ENCODE data around the gene KLC4. TPM values are rescaled to one million over a fixed set of nuclear protein-coding genes. Genes with fewer than 3 reads are reported as not detected.

KLC4 gene
- total and polyA plus RNA-seq, 5 donors from 2014 or later = 9.3 to 33.5 (median 13.9) TPM

DNA sequence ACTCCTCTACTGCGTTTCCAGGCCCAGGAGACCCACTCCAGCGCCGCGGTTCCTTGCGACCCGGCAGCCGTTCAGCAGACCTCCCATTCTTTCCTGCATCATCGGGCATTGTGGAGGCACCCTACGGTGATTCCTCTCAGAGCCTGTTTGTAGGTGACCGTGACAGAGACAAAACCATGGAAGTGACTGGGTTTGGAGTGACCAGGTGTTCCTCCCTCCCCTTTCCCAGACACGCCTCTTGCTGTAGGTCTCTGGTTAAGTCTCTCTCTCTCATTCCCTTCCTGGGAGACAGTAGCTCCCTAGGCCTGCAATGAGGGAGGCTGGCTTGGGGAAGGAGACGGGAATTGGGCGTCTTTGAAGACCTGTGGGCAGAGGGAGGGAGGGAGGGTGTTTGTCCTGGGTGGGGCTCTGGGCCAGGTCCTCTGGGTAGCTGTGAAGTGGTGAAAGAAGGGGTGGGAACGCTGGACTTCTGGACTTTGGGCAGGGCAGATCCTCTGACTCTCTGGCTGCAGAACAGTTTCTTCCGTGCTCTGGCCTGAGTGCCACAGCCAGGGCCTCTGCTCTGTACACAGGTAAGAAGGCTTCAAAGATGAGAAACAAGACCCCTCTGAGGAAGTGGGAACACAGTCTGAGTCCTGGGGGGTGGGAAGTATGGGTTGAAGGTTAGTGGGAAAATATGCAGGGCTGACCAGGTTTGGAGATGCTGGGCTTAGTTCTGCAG is 763 bp downstream of the KLC4 start:
- Histone ChIP-seq H3K27ac (ENCODE audit: insufficient read depth, low read length, poor library complexity, severe bottlenecking) (peak overlapping the region; percentile 84), H3K36me3 (ENCODE audit: control insufficient read depth, insufficient read depth, low read length) (peaks cover 8% of the 10 kb centered on the region), H3K4me3 (ENCODE audit: low read depth, low read length) (peak overlapping the region; percentile 98), H3K4me1 (ENCODE audit: control insufficient read depth, insufficient read depth, low read length, poor library complexity, severe bottlenecking) (peaks cover 22% of the 10 kb centered on the region), H3K9me3 (ENCODE audit: control insufficient read depth in 2 of 2, low read length in 2 of 2) (no peaks in the 10 kb centered on the region), H3K27me3 (ENCODE audit: control insufficient read depth, insufficient read depth, low read length) (no peaks in the 10 kb centered on the region)
- Mint-ChIP-seq H3K27me3 (peaks cover 4% of the 10 kb centered on the region), H3K9me3 (no peaks in the 10 kb centered on the region), H3K4me1 (peaks cover 7 to 56% (median 27%) of the 10 kb centered on the region in 4 donors), H3K4me3 (peak overlapping the region; percentile 95 to 99 (median 96)), H3K27ac (peak overlapping the region; percentile 96 to 99 (median 98)), H3K36me3 (peaks cover 31% of the 10 kb centered on the region)
- ATAC-seq (ENCODE audit: low read depth in 2 of 2) = no peak
- no peak for DNase-seq

DNA sequence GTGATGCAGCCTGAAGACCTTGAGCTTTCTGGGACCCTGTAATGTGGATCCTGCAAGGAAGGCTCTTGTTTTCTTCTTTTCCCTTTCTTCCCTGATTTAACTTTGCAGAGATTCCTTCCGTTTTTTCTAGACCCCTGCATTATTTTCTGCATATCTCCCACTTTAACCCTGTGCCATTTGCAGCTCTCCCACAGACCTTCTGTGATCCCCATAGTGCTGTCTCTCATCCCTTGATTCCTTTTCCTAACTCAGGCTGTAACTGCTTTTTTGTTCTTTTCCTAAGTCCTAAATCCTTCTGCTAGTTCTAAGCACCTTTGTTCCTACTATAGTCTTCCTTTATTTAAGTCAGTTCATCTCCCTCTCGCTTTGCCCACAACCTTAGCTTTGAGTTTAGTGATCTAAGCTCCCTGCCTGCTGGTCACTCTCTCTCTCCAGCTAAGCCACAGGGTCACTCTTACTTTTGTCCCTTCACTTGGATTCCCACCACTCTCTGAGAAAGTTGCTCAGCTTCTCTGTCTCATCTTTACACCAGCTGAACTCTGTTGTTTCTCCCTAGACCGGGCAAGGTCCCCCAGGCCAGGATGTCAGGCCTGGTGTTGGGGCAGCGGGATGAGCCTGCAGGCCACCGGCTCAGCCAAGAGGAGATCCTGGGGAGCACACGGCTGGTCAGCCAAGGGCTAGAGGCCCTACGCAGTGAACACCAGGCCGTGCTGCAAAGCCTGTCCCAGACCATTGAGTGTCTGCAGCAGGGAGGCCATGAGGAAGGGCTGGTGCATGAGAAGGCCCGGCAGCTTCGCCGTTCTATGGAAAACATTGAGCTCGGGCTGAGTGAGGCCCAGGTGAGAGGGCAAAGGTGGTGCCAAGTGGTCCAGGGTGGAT is 1.6 kb downstream of the KLC4 start:
- peaks cover 9% of the 10 kb centered on the region for H3K36me3 ChIP-seq (ENCODE audit: control insufficient read depth, insufficient read depth, low read length)
- ATAC-seq (ENCODE audit: low read depth in 2 of 2) (no peak), DNase-seq (no peak)
- Mint-ChIP-seq H3K4me1 (peaks cover 7 to 49% (median 26%) of the 10 kb centered on the region in 4 donors), H3K9me3 (no peaks in the 10 kb centered on the region), H3K36me3 (peaks cover 29% of the 10 kb centered on the region), H3K4me3 (peak overlapping the region; percentile 95 to 99 (median 96)), H3K27me3 (peaks cover 4% of the 10 kb centered on the region), H3K27ac (peak overlapping the region in 2 of 3 donors; percentile 90 to 98)
- no peaks in the 10 kb centered on the region for H3K27me3 ChIP-seq (ENCODE audit: control insufficient read depth, insufficient read depth, low read length)
- peaks cover 22% of the 10 kb centered on the region for H3K4me1 ChIP-seq (ENCODE audit: control insufficient read depth, insufficient read depth, low read length, poor library complexity, severe bottlenecking)
- peak overlapping the region; percentile 6 for H3K4me3 ChIP-seq (ENCODE audit: low read depth, low read length)
- H3K27ac ChIP-seq (ENCODE audit: insufficient read depth, low read length, poor library complexity, severe bottlenecking) = no peak overlapping the region
- no peaks in the 10 kb centered on the region for H3K9me3 ChIP-seq (ENCODE audit: control insufficient read depth in 2 of 2, low read length in 2 of 2)

DNA sequence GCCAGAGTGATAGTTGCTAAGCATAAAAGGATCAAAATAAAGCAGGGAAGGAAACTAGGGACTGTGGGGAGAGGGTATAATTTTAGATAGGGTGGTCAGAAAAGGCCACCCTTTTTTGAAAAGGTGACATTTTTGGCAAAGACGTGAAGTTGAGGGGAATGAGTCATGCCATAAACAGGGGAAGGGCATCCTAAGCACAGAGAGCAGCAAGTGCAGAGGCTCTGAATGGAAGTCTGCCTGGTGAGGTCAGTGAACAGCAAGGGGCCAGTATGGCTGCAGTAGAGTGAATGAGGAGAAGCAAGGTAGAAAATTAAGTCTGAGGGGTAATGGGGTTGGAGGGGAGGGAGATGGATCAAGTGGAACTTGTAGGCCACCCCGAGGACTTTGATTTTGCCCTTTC is 2.4 kb downstream of the KLC4 start:
- Histone ChIP-seq H3K4me3 (ENCODE audit: low read depth, low read length) (no peak overlapping the region), H3K36me3 (ENCODE audit: control insufficient read depth, insufficient read depth, low read length) (peaks cover 16% of the 10 kb centered on the region), H3K27ac (ENCODE audit: insufficient read depth, low read length, poor library complexity, severe bottlenecking) (no peak overlapping the region), H3K9me3 (ENCODE audit: control insufficient read depth in 2 of 2, low read length in 2 of 2) (no peaks in the 10 kb centered on the region), H3K4me1 (ENCODE audit: control insufficient read depth, insufficient read depth, low read length, poor library complexity, severe bottlenecking) (peaks cover 22% of the 10 kb centered on the region), H3K27me3 (ENCODE audit: control insufficient read depth, insufficient read depth, low read length) (no peaks in the 10 kb centered on the region)
- ATAC-seq (ENCODE audit: low read depth in 2 of 2) (no peak), DNase-seq (no peak)
- Mint-ChIP-seq H3K4me3 (peak overlapping the region; percentile 28 to 99 (median 95)), H3K4me1 (peaks cover 7 to 46% (median 25%) of the 10 kb centered on the region in 4 donors), H3K9me3 (no peaks in the 10 kb centered on the region), H3K36me3 (peaks cover 33% of the 10 kb centered on the region), H3K27ac (no peak overlapping the region), H3K27me3 (peaks cover 4% of the 10 kb centered on the region)

DNA sequence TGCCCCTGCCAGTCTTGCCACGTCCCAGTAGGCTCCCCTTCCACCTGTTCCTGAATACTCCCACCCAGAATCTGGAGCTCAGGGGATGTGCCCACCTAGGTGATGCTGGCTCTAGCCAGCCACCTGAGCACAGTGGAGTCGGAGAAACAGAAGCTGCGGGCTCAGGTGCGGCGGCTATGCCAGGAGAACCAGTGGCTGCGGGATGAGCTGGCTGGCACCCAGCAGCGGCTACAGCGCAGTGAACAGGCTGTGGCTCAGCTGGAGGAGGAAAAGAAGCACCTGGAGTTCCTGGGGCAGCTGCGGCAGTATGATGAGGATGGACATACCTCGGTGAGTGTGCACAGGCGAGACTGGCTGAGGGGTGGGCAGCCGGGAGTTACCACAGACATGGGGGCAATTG is 3.4 kb downstream of the KLC4 start:
- Histone ChIP-seq H3K27me3 (ENCODE audit: control insufficient read depth, insufficient read depth, low read length) (no peaks in the 10 kb centered on the region), H3K4me3 (ENCODE audit: low read depth, low read length) (no peak overlapping the region), H3K36me3 (ENCODE audit: control insufficient read depth, insufficient read depth, low read length) (peaks cover 16% of the 10 kb centered on the region), H3K4me1 (ENCODE audit: control insufficient read depth, insufficient read depth, low read length, poor library complexity, severe bottlenecking) (peaks cover 21% of the 10 kb centered on the region), H3K27ac (ENCODE audit: insufficient read depth, low read length, poor library complexity, severe bottlenecking) (no peak overlapping the region), H3K9me3 (ENCODE audit: control insufficient read depth in 2 of 2, low read length in 2 of 2) (no peaks in the 10 kb centered on the region)
- peaks cover 4% of the 10 kb centered on the region for H3K27me3 Mint-ChIP-seq
- peaks cover 33% of the 10 kb centered on the region for H3K36me3 Mint-ChIP-seq
- H3K4me3 Mint-ChIP-seq = peak overlapping the region in 1 of 4 donors; percentile 44
- no peak for ATAC-seq (ENCODE audit: low read depth in 2 of 2)
- peaks cover 7 to 42% (median 24%) of the 10 kb centered on the region in 4 donors for H3K4me1 Mint-ChIP-seq
- no peak overlapping the region for H3K27ac Mint-ChIP-seq
- no peaks in the 10 kb centered on the region for H3K9me3 Mint-ChIP-seq
- DNase-seq = no peak

DNA sequence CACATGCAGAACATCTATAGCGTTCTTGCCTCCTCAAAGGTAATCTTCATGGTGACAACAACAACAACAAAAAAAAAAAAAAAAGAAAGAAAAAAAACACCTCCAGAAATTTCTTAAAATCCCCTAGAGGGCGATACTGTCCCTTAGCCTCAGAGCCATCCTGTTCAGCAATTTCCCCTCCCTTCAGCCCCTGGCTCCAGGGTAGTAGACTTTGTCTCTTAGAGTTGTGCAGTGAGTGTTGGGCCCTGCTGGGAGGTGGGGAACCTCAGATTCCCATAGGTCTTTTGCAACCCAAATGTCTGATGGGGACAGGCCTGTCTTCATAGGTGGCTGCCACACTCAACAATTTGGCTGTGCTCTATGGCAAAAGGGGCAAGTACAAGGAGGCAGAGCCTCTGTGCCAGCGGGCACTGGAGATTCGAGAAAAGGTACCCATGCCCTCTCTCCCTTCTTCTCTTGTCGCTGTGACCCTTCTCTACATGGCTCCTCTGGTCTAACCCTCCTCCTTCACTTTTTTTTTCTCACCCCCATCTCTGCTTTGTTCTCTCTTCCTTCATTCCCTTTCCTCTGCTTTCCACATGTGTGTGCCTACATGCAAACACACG is 10.7 kb downstream of the KLC4 start:
- H3K27ac ChIP-seq (ENCODE audit: insufficient read depth, low read length, poor library complexity, severe bottlenecking) = no peak overlapping the region
- no peaks in the 10 kb centered on the region for H3K9me3 ChIP-seq (ENCODE audit: control insufficient read depth in 2 of 2, low read length in 2 of 2)
- Mint-ChIP-seq H3K27me3 (peaks cover 23% of the 10 kb centered on the region), H3K9me3 (no peaks in the 10 kb centered on the region), H3K4me3 (peak overlapping the region in 1 of 4 donors; percentile 63), H3K4me1 (peaks cover 0 to 11% (median 4%) of the 10 kb centered on the region in 4 donors), H3K27ac (peak overlapping the region in 2 of 3 donors; percentile 29 to 83), H3K36me3 (peaks cover 35% of the 10 kb centered on the region)
- H3K4me1 ChIP-seq (ENCODE audit: control insufficient read depth, insufficient read depth, low read length, poor library complexity, severe bottlenecking) = no peaks in the 10 kb centered on the region
- no peaks in the 10 kb centered on the region for H3K27me3 ChIP-seq (ENCODE audit: control insufficient read depth, insufficient read depth, low read length)
- DNase-seq = peak in 2 of 3 donors; percentile 40 to 72
- ATAC-seq (ENCODE audit: low read depth in 2 of 2) = peak; percentile 34 to 45
- peaks cover 19% of the 10 kb centered on the region for H3K36me3 ChIP-seq (ENCODE audit: control insufficient read depth, insufficient read depth, low read length)
- H3K4me3 ChIP-seq (ENCODE audit: low read depth, low read length) = no peak overlapping the region

DNA sequence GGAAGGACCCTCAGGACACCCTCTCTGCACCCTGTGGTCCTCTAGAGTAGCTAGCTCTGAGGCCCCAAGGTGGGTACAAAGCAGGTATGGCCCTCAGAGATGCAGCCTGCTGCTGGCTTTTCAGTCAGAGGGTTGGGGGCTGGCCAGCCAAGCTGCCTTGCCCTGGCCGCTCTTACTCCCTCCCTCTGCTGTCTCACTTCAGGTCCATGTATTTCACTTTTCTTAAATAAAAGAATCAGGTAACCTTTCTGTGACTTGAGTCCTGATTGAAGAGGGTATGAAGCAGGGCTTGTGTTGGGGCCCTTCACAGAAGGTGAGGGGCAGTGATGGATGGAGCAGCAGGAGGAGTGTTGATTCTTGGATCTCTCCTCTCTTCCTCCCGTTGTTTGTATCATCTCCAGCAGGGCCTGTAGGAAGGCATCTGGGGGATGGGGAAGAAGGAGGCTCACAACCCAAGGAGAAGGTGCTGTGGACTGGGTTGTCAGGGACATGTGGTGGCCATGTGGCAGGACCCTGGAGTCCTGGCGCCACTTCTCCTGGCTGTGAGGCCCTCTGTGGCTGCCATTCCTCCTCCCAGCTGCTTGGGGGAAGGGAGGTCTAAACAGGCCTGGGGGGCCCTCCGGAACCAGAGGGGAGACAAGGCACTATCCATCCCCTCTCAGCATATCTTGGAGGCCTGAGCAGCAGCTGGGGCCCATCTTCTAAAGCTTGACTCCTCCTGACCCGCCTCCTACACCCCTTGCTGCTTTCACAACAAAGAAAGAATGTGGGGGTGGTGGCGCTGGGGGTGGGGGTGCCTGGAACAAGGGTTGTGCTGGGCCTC is 15.6 kb downstream of the KLC4 start:
- H3K36me3 Mint-ChIP-seq = peaks cover 24% of the 10 kb centered on the region
- H3K27ac Mint-ChIP-seq = no peak overlapping the region
- no peak overlapping the region for H3K4me3 ChIP-seq (ENCODE audit: low read depth, low read length)
- H3K4me1 ChIP-seq (ENCODE audit: control insufficient read depth, insufficient read depth, low read length, poor library complexity, severe bottlenecking) = peaks cover 17% of the 10 kb centered on the region
- peak overlapping the region in 2 of 4 donors; percentile 68 to 73 for H3K4me3 Mint-ChIP-seq
- no peak for ATAC-seq (ENCODE audit: low read depth in 2 of 2)
- DNase-seq = no peak
- peaks cover 58% of the 10 kb centered on the region for H3K27me3 Mint-ChIP-seq
- no peak overlapping the region for H3K27ac ChIP-seq (ENCODE audit: insufficient read depth, low read length, poor library complexity, severe bottlenecking)
- peaks cover 6% of the 10 kb centered on the region for H3K36me3 ChIP-seq (ENCODE audit: control insufficient read depth, insufficient read depth, low read length)
- H3K9me3 Mint-ChIP-seq = peaks cover 0 to 1% (median 0%) of the 10 kb centered on the region in 7 donors
- peaks cover 17% of the 10 kb centered on the region for H3K27me3 ChIP-seq (ENCODE audit: control insufficient read depth, insufficient read depth, low read length)
- H3K4me1 Mint-ChIP-seq = peaks cover 0 to 14% (median 3%) of the 10 kb centered on the region in 4 donors
- H3K9me3 ChIP-seq (ENCODE audit: control insufficient read depth in 2 of 2, low read length in 2 of 2) = no peaks in the 10 kb centered on the region
